ENCODE data around the gene RAD21L1. TPM values are rescaled to one million over a fixed set of nuclear protein-coding genes. Genes with fewer than 3 reads are reported as not detected.

The RAD21L1 gene
- total RNA-seq, 1 experiment from 2014 or later, result 0.11 TPM

GRCh38 chr20:1252416-1252815 lies 26.6 kb downstream of the RAD21L1 start:
- in situ Hi-C loops (cut with HindIII; ENCODE audit: low pct_unique_long_range_greater_than_20kb, low sequenced_read_pairs), result no loop called here
- DNase-seq (ENCODE audit: low read depth, low spot score), result no peak

DNA sequence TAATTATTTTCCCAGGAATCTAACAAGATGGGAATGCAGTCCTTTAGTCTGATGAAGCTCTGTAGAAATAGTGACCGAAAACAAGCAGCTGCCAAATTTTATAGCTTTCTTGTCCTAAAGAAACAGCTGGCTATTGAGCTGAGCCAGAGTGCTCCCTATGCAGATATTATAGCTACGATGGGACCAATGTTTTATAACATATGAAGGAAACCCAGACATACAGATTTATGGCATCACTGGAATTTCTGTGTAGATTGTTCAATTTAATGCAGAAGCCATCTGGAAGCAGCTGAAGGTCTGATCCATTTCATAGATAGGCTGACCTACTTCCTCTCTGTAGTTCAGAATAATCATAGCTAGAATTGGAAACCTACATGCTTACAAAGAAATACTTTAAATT lies 28.4 kb downstream of the RAD21L1 start:
- in situ Hi-C loops (cut with HindIII; ENCODE audit: low pct_unique_long_range_greater_than_20kb, low sequenced_read_pairs), result no loop called here
- DNase-seq (ENCODE audit: low read depth, low spot score), result no peak

DNA sequence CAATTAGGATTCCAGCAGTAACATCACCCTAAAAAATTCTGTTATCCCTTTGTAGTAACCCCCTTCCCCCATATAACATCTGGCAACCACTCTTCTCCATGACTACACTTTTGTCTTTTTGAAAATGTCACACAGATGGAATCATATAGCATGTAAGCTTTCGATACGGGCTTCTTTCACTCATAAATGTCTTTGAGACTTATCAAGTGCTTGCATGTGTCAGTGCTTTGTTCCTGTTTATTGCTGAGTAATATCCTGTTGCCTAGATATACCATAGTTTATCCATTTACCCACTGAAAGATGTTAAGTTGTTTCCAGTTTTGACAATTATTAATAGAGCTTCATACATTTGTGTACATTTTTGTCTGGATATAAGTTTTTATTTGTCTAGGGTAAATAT lies 29.8 kb downstream of the RAD21L1 start:
- in situ Hi-C loops (cut with HindIII; ENCODE audit: low pct_unique_long_range_greater_than_20kb, low sequenced_read_pairs), result no loop called here
- peak; percentile 34 for DNase-seq (ENCODE audit: low read depth, low spot score)

- peak; percentile 48 for DNase-seq (ENCODE audit: low read depth, low spot score)
- in situ Hi-C loops (cut with HindIII; ENCODE audit: low pct_unique_long_range_greater_than_20kb, low sequenced_read_pairs), result no loop called here
These were observed 38.0 kb downstream of the RAD21L1 start for GRCh38 chr20:1263853-1264252.

GRCh38 chr20:1264727-1265126 lies 38.9 kb downstream of the RAD21L1 start:
- in situ Hi-C loops (cut with HindIII; ENCODE audit: low pct_unique_long_range_greater_than_20kb, low sequenced_read_pairs), result no loop called here

DNA sequence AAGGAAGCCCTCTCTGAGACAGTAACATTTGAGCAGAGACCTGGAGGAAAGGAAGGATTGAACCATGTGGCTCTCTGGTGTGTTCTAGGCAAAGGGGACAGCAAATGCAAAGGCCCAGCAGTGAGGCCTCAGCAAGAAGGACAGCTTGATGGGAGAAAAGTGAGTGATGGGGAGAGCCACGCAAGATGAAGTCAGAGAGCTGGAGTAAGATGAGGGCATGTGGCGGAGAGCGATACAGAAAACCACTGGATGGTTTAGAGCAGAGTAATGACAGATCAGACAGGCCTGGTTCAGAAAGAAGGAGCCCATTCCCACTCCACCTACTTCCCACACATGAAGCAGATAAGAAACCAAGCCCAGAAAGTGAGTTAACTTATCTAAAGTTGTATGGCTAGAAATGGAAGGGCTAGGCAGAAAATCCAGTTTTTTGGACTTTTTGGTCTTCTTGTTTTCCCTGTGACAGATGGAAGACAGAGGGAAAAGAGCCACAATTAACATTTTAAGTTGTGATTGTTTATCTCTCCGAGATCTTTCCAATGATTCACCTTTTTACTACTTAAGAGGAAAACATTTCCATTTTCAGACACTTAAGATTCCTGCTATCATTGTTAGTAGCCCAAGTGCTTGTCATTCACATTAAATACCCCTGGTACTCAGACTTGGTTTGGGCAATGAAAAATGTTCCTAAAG lies 39.5 kb downstream of the RAD21L1 start:
- no peak for DNase-seq (ENCODE audit: low read depth, low spot score)
- in situ Hi-C loops (cut with HindIII; ENCODE audit: low pct_unique_long_range_greater_than_20kb, low sequenced_read_pairs), result no loop called here

More at GRCh38 chr20:1264727-1265126, 38.9 kb downstream of the RAD21L1 start:
- no peak for DNase-seq (ENCODE audit: low read depth, low spot score)

GRCh38 chr20:1265916-1266166 lies 40.0 kb downstream of the RAD21L1 start:
- in situ Hi-C loops (cut with HindIII; ENCODE audit: low pct_unique_long_range_greater_than_20kb, low sequenced_read_pairs), result no loop called here
- DNase-seq (ENCODE audit: low read depth, low spot score), result no peak

- in situ Hi-C loops (cut with HindIII; ENCODE audit: low pct_unique_long_range_greater_than_20kb, low sequenced_read_pairs), result no loop called here
- DNase-seq (ENCODE audit: low read depth, low spot score), result peak; percentile 80
These were observed 40.5 kb downstream of the RAD21L1 start, which contains the start of gene SNPH for GRCh38 chr20:1266167-1266973. TSS of gene SNPH (plus strand) at chr20:1266294. CDS start at chr20:1296240, 29,946 bp downstream.

DNA sequence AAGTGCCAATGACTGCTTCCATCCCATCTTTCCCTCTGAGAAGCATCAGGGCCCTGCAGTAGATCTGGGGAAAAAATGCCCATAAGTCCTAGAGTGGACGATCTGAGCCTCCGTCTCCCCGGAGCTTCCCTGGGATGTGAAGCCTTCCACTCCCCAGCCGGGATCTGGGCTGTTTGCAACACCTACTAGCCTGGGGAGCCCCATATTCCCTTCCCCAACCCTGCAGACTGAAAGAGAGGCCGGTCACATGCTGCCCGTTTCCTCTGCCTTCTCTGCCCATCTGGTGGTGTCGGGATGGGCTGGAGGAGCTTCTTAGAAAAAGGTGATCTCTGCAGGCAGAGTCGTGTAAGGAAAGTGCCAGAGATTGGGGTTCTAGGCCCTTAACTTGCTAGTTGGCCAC lies 41.3 kb downstream of the RAD21L1 start:
- DNase-seq (ENCODE audit: low read depth, low spot score), result no peak
- in situ Hi-C loops (cut with HindIII; ENCODE audit: low pct_unique_long_range_greater_than_20kb, low sequenced_read_pairs), result no loop called here

DNA sequence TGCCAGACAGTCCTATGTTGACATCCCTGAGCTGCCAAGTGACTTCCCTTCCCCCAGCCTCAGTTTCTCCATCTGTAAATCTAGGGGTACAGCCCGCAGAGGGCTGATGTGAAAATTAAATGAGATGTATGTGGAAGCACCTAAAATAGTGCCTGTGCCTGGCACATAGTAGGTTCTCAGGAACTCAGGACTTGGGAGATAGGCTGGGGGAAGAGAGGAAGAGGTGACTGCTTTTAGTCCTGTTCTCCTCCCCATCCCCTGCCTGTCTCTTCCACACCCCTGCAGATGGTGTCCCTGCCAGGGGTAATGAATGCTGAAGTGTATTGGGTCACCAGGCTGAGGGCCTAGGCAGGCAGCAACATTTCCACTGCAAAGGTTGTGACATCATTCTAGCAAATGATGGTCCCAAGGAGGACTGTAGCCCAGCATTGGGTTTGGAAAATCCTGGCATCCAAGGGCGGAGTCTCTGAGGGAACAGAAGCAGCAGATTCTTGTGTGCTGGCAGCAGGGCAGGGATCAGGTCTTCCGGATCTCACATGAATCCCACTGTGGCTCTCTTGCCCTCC lies 42.0 kb downstream of the RAD21L1 start:
- in situ Hi-C loops (cut with HindIII; ENCODE audit: low pct_unique_long_range_greater_than_20kb, low sequenced_read_pairs), result no loop called here
- DNase-seq (ENCODE audit: low read depth, low spot score), result no peak

GRCh38 chr20:1269235-1269634 lies 43.4 kb downstream of the RAD21L1 start:
- no peak for DNase-seq (ENCODE audit: low read depth, low spot score)
- in situ Hi-C loops (cut with HindIII; ENCODE audit: low pct_unique_long_range_greater_than_20kb, low sequenced_read_pairs), result no loop called here

GRCh38 chr20:1269850-1270249 lies 44.0 kb downstream of the RAD21L1 start:
- in situ Hi-C loops (cut with HindIII; ENCODE audit: low pct_unique_long_range_greater_than_20kb, low sequenced_read_pairs), result no loop called here
- no peak for DNase-seq (ENCODE audit: low read depth, low spot score)

GRCh38 chr20:1272368-1273100 lies 46.7 kb downstream of the RAD21L1 start:
- in situ Hi-C loops (cut with HindIII; ENCODE audit: low pct_unique_long_range_greater_than_20kb, low sequenced_read_pairs), result no loop called here
- no peak for DNase-seq (ENCODE audit: low read depth, low spot score)

DNA sequence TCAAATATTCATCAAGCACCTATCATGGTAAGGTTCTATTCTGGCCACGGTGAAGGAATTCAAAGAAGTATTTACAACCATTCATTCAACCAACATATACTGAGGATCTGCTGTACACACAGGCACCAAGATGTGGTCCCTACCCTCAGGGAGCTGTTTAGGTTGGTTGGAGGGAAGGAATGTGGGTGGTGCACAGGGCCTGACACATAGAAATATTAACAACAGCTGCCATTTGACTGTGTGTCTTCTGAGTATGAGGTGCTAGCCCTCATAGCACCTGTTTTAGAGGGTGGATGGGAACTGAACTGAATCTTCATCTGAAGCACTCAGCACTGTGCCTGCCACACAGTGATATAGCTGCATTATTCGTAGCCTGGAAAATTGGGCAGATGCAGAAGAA lies 47.5 kb downstream of the RAD21L1 start:
- DNase-seq (ENCODE audit: low read depth, low spot score), result no peak
- in situ Hi-C loops (cut with HindIII; ENCODE audit: low pct_unique_long_range_greater_than_20kb, low sequenced_read_pairs), result no loop called here

GRCh38 chr20:1274485-1275311 lies 48.9 kb downstream of the RAD21L1 start:
- DNase-seq (ENCODE audit: low read depth, low spot score), result no peak
- in situ Hi-C loops (cut with HindIII; ENCODE audit: low pct_unique_long_range_greater_than_20kb, low sequenced_read_pairs), result no loop called here

- no peak for DNase-seq (ENCODE audit: low read depth, low spot score)
- in situ Hi-C loops (cut with HindIII; ENCODE audit: low pct_unique_long_range_greater_than_20kb, low sequenced_read_pairs), result no loop called here
These were observed 50.1 kb downstream of the RAD21L1 start for GRCh38 chr20:1275919-1276318.

GRCh38 chr20:1277529-1278322 lies 51.9 kb downstream of the RAD21L1 start:
- in situ Hi-C loops (cut with HindIII; ENCODE audit: low pct_unique_long_range_greater_than_20kb, low sequenced_read_pairs), result no loop called here
- DNase-seq (ENCODE audit: low read depth, low spot score), result no peak
